GM21576 (cell line): Measurements from ENCODE around the gene PSMD5.

ENCODE experiments used
- ATAC-seq: cut with Tn5 transposase; IDR thresholded peaks from one replicate; pipeline ENCODE4 v1.9.1; 2021; ENCODE audit warnings: mild to moderate bottlenecking, moderate library complexity; ENCODE audit not compliant: unreplicated experiment

The PSMD5 gene

GRCh38 chr9:120768247-120768646 lies 74.5 kb downstream of the PSMD5 start:
- ATAC-seq, result no peak

DNA sequence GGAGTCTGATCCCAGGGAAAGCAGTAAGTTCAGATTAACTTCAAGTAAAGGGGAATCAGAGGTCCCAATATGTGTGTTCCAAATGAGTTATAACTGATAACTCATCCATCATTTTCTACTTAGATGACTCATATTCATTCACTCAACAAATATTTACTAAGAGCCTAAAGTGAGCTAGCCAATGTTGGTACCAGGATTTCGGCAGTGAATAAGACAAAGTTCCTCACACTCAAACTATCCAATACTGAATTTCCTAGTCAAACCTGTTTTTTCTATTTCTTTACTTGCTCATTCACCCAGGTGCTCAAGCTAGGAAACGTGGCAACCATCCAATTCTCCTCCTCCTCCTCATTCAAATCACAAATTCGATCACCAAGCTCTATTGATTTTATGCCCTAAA lies 75.3 kb downstream of the PSMD5 start:
- ATAC-seq, result no peak
